Neural cell (in vitro differentiated cells): ENCODE measurements around the gene MBD5. TPM values are rescaled to one million over a fixed set of nuclear protein-coding genes. Genes with fewer than 3 reads are reported as not detected.

Experiments used
- H2AFZ ChIP-seq: fragments of 200-600, 300-800 bp; sonication (generic), shearing (Covaris generic); 2 replicates; pipeline ENCODE4 v1.6.0; 2014; ENCODE audit warnings: low read depth, mild to moderate bottlenecking, antibody characterized with exemption, low read length, moderate library complexity
- H3F3A ChIP-seq: fragments of 200-600 bp; shearing (Covaris generic); 2 replicates; pipeline ENCODE4 v1.6.1; 2016; ENCODE audit warnings: mild to moderate bottlenecking, moderate library complexity, mixed read lengths, antibody characterized with exemption, low read length; ENCODE audit not compliant: insufficient read depth, poor library complexity, severe bottlenecking
- H3K27ac ChIP-seq: fragments of 200-600, 300-800 bp; sonication (generic), shearing (Covaris generic); 2 replicates; pipeline ENCODE4 v1.5.1; 2014; ENCODE audit warnings: mild to moderate bottlenecking, low read length, moderate library complexity
- H3K27me3 ChIP-seq: fragments of 300-800, 200-600 bp; sonication (generic), shearing (Covaris generic); 2 replicates; pipeline ENCODE4 v1.6.0; 2014; ENCODE audit warnings: mild to moderate bottlenecking, low read depth, low read length, moderate library complexity; ENCODE audit not compliant: insufficient read depth
- H3K36me3 ChIP-seq: fragments of 300-800, 200-600 bp; sonication (generic), shearing (Covaris generic); 2 replicates; pipeline ENCODE4 v1.5.1; 2014; ENCODE audit warnings: mild to moderate bottlenecking, antibody characterized with exemption, low read length, moderate library complexity; ENCODE audit not compliant: insufficient read depth
- H3K4me2 ChIP-seq: fragments of 300-800, 200-600 bp; sonication (generic), shearing (Covaris generic); 2 replicates; pipeline ENCODE4 v1.6.0; 2014; ENCODE audit warnings: mild to moderate bottlenecking, low read length
- H3K4me3 ChIP-seq: fragments of 300-800, 200-600 bp; sonication (generic), shearing (Covaris generic); 2 replicates; pipeline ENCODE4 v1.5.1; 2014; ENCODE audit warnings: mild to moderate bottlenecking, low read length, moderate library complexity
- H3K79me2 ChIP-seq: fragments of 200-600 bp; shearing (Covaris generic); replicated peaks from 2 replicates; pipeline ENCODE4 v1.6.0; 2014; ENCODE audit warnings: mild to moderate bottlenecking, low read length, moderate library complexity; ENCODE audit not compliant: insufficient read depth
- H3K9ac ChIP-seq: fragments of 300-800, 200-600 bp; sonication (generic), shearing (Covaris generic); 2 replicates; pipeline ENCODE4 v1.6.1; 2016; ENCODE audit warnings: mild to moderate bottlenecking, low read length, mixed read lengths
- H3K9me2 ChIP-seq: fragments of 200-600 bp; shearing (Covaris generic); 2 replicates; pipeline ENCODE4 v1.6.1; 2016; ENCODE audit warnings: mild to moderate bottlenecking, low read length, mixed read lengths; ENCODE audit not compliant: insufficient read depth
- H3K9me3 ChIP-seq: fragments of 200-600, 300-800 bp; sonication (generic), shearing (Covaris generic); 2 replicates; pipeline ENCODE4 v1.6.1; 2016; ENCODE audit warnings: mild to moderate bottlenecking, mixed run types, low read length, moderate library complexity, mixed read lengths
- H4K20me1 ChIP-seq: fragments of 200-600 bp; shearing (Covaris generic); 2 replicates; pipeline ENCODE4 v1.6.1; 2016; ENCODE audit warnings: mild to moderate bottlenecking, mixed run types; ENCODE audit not compliant: insufficient read depth
- CTCF ChIP-seq: fragments of 450-650 bp; IDR thresholded peaks from 2 replicates; pipeline ENCODE4 v1.5.1; 2014; ENCODE audit warnings: antibody characterized with exemption, mild to moderate bottlenecking, moderate library complexity; ENCODE audit not compliant: poor library complexity, severe bottlenecking
- EP300 ChIP-seq: fragments of 450-650 bp; conservative IDR thresholded peaks from 2 replicates; pipeline ENCODE4 v1.6.1; 2014; ENCODE audit warnings: antibody characterized with exemption, mild to moderate bottlenecking, moderate library complexity; ENCODE audit not compliant: poor library complexity, severe bottlenecking
- EZH2 ChIP-seq: fragments of 200-600, 300-800 bp; shearing (Covaris generic), sonication (generic); IDR thresholded peaks from 2 replicates; pipeline ENCODE4 v1.6.1; 2014; ENCODE audit warnings: antibody characterized with exemption, low read length, borderline replicate concordance, mild to moderate bottlenecking; ENCODE audit not compliant: insufficient read depth, poor library complexity, severe bottlenecking
- MXI1 ChIP-seq: fragments of 450-650 bp; conservative IDR thresholded peaks from 2 replicates; pipeline ENCODE4 v1.6.1; 2014; ENCODE audit warnings: antibody characterized with exemption, mild to moderate bottlenecking; ENCODE audit not compliant: poor library complexity, severe bottlenecking
- POLR2AphosphoS5 ChIP-seq: IDR thresholded peaks from 2 replicates; pipeline ENCODE4 v1.6.1; 2012
- RAD21 ChIP-seq: fragments of 450-650 bp; conservative IDR thresholded peaks from 2 replicates; pipeline ENCODE4 v1.6.1; 2014; ENCODE audit warnings: antibody characterized with exemption, mild to moderate bottlenecking, moderate library complexity
- REST ChIP-seq: IDR thresholded peaks from 2 replicates; pipeline ENCODE4 v1.6.1; 2012; ENCODE audit warnings: borderline replicate concordance
- SMC3 ChIP-seq: fragments of 450-650 bp; conservative IDR thresholded peaks from 2 replicates; pipeline ENCODE4 v1.6.1; 2014; ENCODE audit warnings: antibody characterized with exemption, mild to moderate bottlenecking, moderate library complexity; ENCODE audit not compliant: poor library complexity
- TAF1 ChIP-seq: IDR thresholded peaks from 2 replicates; pipeline ENCODE4 v1.6.1; 2012; ENCODE audit warnings: low read depth
- polyA minus RNA-seq: library from RNA; depleted of rRNA, polyadenylated mRNA; stranded (reverse); fragments of >200 nt; gene quantifications from 2 replicates; pipeline ENCODE4 v1.2.3, GENCODE V29; 2014
- polyA plus RNA-seq: library from polyadenylated mRNA; depleted of rRNA; stranded (reverse); fragments of >200 nt; gene quantifications from 2 replicates; pipeline ENCODE4 v1.2.3, GENCODE V29; 2014

The MBD5 gene
- polyA plus RNA-seq (9.7 and 28.9 TPM in 2 replicates), polyA minus RNA-seq (129 and 158 TPM in 2 replicates)

- Histone ChIP-seq H2AFZ (peak within 1 kb of the TSS; percentile 70), H3K9me2 (no peaks in the 10 kb centered on the region), H4K20me1 (no peaks in the 10 kb centered on the region), H3K4me2 (peak within 1 kb of the TSS; percentile 89), H3K27me3 (no peaks in the 10 kb centered on the region), H3K27ac (peak within 1 kb of the TSS; percentile 96), H3F3A (no peaks in the 10 kb centered on the region), H3K9me3 (no peaks in the 10 kb centered on the region), H3K36me3 (no peaks in the 10 kb centered on the region), H3K9ac (peak within 1 kb of the TSS; percentile 94), H3K4me3 (peak within 1 kb of the TSS; percentile 81), H3K79me2 (peaks cover 84% of the 10 kb centered on the region)
- TF ChIP-seq CTCF (peak; percentile 10), MXI1 (peak; percentile 39), REST (peak; percentile 92), EP300 (peak; percentile 7), POLR2AphosphoS5 (peak; percentile 57), RAD21 (peak; percentile 46), SMC3 (peak; percentile 53), TAF1 (peak; percentile 99), EZH2 (no peak)
These were observed at the start of gene MBD5 for GRCh38 chr2:148021059-148021861. TSS of gene MBD5 (plus strand) at chr2:148021091.

GRCh38 chr2:147976102-147976501 is 44.8 kb upstream of the MBD5 start:
- H3K27ac ChIP-seq: no peak overlapping the region
- H3K4me3 ChIP-seq: no peak overlapping the region
- H3F3A ChIP-seq: no peaks in the 10 kb centered on the region
- no peaks in the 10 kb centered on the region for H4K20me1 ChIP-seq
- H3K27me3 ChIP-seq: no peaks in the 10 kb centered on the region
- TF ChIP-seq POLR2AphosphoS5: no peak
- no peak for TF ChIP-seq EZH2
- TF ChIP-seq EP300: no peak
- TF ChIP-seq CTCF: no peak
- TF ChIP-seq TAF1: no peak
- no peak for TF ChIP-seq MXI1
- H3K4me2 ChIP-seq: no peak overlapping the region
- no peaks in the 10 kb centered on the region for H3K36me3 ChIP-seq
- H3K9me3 ChIP-seq: no peaks in the 10 kb centered on the region
- no peaks in the 10 kb centered on the region for H3K9me2 ChIP-seq
- H2AFZ ChIP-seq: no peak overlapping the region
- H3K9ac ChIP-seq: no peak overlapping the region
- H3K79me2 ChIP-seq: peaks cover 42% of the 10 kb centered on the region
